Transverse colon (tissue), 4 donors: ENCODE data around the gene UBN1.

Experiments used
- EP300 ChIP-seq: sonication (generic); formaldehyde crosslinking; IDR thresholded peaks from one replicate; pipeline ENCODE4 v1.6.1; 2017; ENCODE audit warnings: antibody characterized with exemption, low read depth
- POLR2A ChIP-seq: fragments of 450-650 bp; IDR thresholded peaks from one replicate; pipeline ENCODE4 v1.6.1; 2016; ENCODE audit warnings: antibody characterized with exemption, mild to moderate bottlenecking, moderate library complexity
- POLR2AphosphoS5 ChIP-seq, 3 donors: sonication (generic); formaldehyde crosslinking; IDR thresholded peaks; one replicate each; pipeline ENCODE4 v1.6.1; 2016; ENCODE audit warnings: antibody characterized with exemption in 3 of 3
- TF ChIP-seq, protein P1 (sequence below), 5 experiments: fragments of 200-600 bp in 3 of 5; fragments of 450-650 bp in 2 of 5; sonication (generic) in 3 of 5; IDR thresholded peaks; 1 replicate in 2 of 5; 2 replicates in 3 of 5; pipeline ENCODE4 v1.5.1; 2016 to 2017; ENCODE audit warnings: antibody characterized with exemption in 5 of 5, inconsistent platforms in 3 of 5, mild to moderate bottlenecking in 2 of 5, moderate library complexity in 1 of 5

GRCh38 chr16:4894276-4895150 is 47.2 kb downstream of the UBN1 start:
- TF ChIP-seq, protein P1, sequence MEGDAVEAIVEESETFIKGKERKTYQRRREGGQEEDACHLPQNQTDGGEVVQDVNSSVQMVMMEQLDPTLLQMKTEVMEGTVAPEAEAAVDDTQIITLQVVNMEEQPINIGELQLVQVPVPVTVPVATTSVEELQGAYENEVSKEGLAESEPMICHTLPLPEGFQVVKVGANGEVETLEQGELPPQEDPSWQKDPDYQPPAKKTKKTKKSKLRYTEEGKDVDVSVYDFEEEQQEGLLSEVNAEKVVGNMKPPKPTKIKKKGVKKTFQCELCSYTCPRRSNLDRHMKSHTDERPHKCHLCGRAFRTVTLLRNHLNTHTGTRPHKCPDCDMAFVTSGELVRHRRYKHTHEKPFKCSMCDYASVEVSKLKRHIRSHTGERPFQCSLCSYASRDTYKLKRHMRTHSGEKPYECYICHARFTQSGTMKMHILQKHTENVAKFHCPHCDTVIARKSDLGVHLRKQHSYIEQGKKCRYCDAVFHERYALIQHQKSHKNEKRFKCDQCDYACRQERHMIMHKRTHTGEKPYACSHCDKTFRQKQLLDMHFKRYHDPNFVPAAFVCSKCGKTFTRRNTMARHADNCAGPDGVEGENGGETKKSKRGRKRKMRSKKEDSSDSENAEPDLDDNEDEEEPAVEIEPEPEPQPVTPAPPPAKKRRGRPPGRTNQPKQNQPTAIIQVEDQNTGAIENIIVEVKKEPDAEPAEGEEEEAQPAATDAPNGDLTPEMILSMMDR (IDR thresholded peaks at IDR 0.05), result no peak
- TF ChIP-seq POLR2A, result no peak
- no peak for TF ChIP-seq POLR2AphosphoS5 (IDR thresholded peaks at IDR 0.05)
- no peak for TF ChIP-seq EP300
